ENCODE measurements around the gene ITPR2. TPM values are rescaled to one million over a fixed set of nuclear protein-coding genes. Genes with fewer than 3 reads are reported as not detected.
A peak's percentile ranks its signal among the peaks of the same experiment; 100 is the strongest.
"Not testable (repeated sequence)": the region's sequence is repeated elsewhere in the genome, so short reads cannot be mapped to it uniquely, and the experiment has no call there.

Gene ITPR2
- total RNA-seq, 2 donors from 2014 or later = 44.3 to 55.5 TPM

- not testable (repeated sequence) for ATAC-seq (replicated peaks in 1 of 2); DNase-seq; H3K27me3 Mint-ChIP-seq (ENCODE audit: low read depth); H3K4me3 Mint-ChIP-seq; H3K36me3 Mint-ChIP-seq (ENCODE audit: insufficient read depth in 2 of 2); H3K9me3 Mint-ChIP-seq; H3K27ac Mint-ChIP-seq
- H3K4me1 Mint-ChIP-seq (ENCODE audit: low read depth) = peaks cover 25% of the 10 kb centered on the region
Observed at GRCh38 chr12:26862787-26863186, 29.8 kb upstream of the ITPR2 start.

GRCh38 chr12:26861690-26862089, 28.7 kb upstream of the ITPR2 start:
- ATAC-seq (replicated peaks in 1 of 2) (no peak), DNase-seq (no peak)
- Mint-ChIP-seq H3K4me1 (ENCODE audit: low read depth) (peaks cover 14% of the 10 kb centered on the region), H3K27me3 (ENCODE audit: low read depth) (peaks cover 7% of the 10 kb centered on the region), H3K4me3 (no peak overlapping the region), H3K27ac (no peak overlapping the region), H3K36me3 (ENCODE audit: insufficient read depth in 2 of 2) (no peaks in the 10 kb centered on the region), H3K9me3 (no peaks in the 10 kb centered on the region)

- H3K36me3 Mint-ChIP-seq (ENCODE audit: insufficient read depth in 2 of 2) = no peaks in the 10 kb centered on the region
- DNase-seq (no peak), ATAC-seq (replicated peaks in 1 of 2) (no peak)
- no peaks in the 10 kb centered on the region for H3K9me3 Mint-ChIP-seq
- no peak overlapping the region for H3K27ac Mint-ChIP-seq
- no peaks in the 10 kb centered on the region for H3K27me3 Mint-ChIP-seq (ENCODE audit: low read depth)
- no peak overlapping the region for H3K4me3 Mint-ChIP-seq
- H3K4me1 Mint-ChIP-seq (ENCODE audit: low read depth) = no peaks in the 10 kb centered on the region
Observed at GRCh38 chr12:26857465-26858176, 24.6 kb upstream of the ITPR2 start.

GRCh38 chr12:26855337-26855736, 22.3 kb upstream of the ITPR2 start:
- peak; percentile 43 to 47 for ATAC-seq (replicated peaks in 1 of 2)
- Mint-ChIP-seq H3K9me3 (no peaks in the 10 kb centered on the region), H3K36me3 (ENCODE audit: insufficient read depth in 2 of 2) (no peaks in the 10 kb centered on the region), H3K4me3 (no peak overlapping the region), H3K4me1 (ENCODE audit: low read depth) (no peaks in the 10 kb centered on the region), H3K27ac (no peak overlapping the region), H3K27me3 (ENCODE audit: low read depth) (no peaks in the 10 kb centered on the region)
- no peak for DNase-seq

- ATAC-seq (replicated peaks in 1 of 2) (peak; percentile 9 to 27), DNase-seq (no peak)
- no peaks in the 10 kb centered on the region for H3K27me3 Mint-ChIP-seq (ENCODE audit: low read depth)
- no peaks in the 10 kb centered on the region for H3K9me3 Mint-ChIP-seq
- H3K36me3 Mint-ChIP-seq (ENCODE audit: insufficient read depth in 2 of 2) = no peaks in the 10 kb centered on the region
- H3K4me3 Mint-ChIP-seq = no peak overlapping the region
- H3K27ac Mint-ChIP-seq = no peak overlapping the region
- H3K4me1 Mint-ChIP-seq (ENCODE audit: low read depth) = no peaks in the 10 kb centered on the region
Observed at GRCh38 chr12:26854031-26854390, 21.0 kb upstream of the ITPR2 start.

GRCh38 chr12:26853303-26854030, 20.5 kb upstream of the ITPR2 start:
- no peak overlapping the region for H3K27ac Mint-ChIP-seq
- DNase-seq = peak; percentile 71 to 74
- H3K9me3 Mint-ChIP-seq = no peaks in the 10 kb centered on the region
- H3K4me3 Mint-ChIP-seq = no peak overlapping the region
- ATAC-seq (replicated peaks in 1 of 2) = peak; percentile 89 to 94
- no peaks in the 10 kb centered on the region for H3K4me1 Mint-ChIP-seq (ENCODE audit: low read depth)
- H3K27me3 Mint-ChIP-seq (ENCODE audit: low read depth) = no peaks in the 10 kb centered on the region
- no peaks in the 10 kb centered on the region for H3K36me3 Mint-ChIP-seq (ENCODE audit: insufficient read depth in 2 of 2)

- Mint-ChIP-seq H3K27me3 (ENCODE audit: low read depth) (peaks cover 4% of the 10 kb centered on the region), H3K36me3 (ENCODE audit: insufficient read depth in 2 of 2) (no peaks in the 10 kb centered on the region), H3K4me3 (no peak overlapping the region), H3K9me3 (no peaks in the 10 kb centered on the region), H3K4me1 (ENCODE audit: low read depth) (peaks cover 4% of the 10 kb centered on the region), H3K27ac (no peak overlapping the region)
- no peak for ATAC-seq (replicated peaks in 1 of 2)
- no peak for DNase-seq
Observed at GRCh38 chr12:26851031-26851809, 18.2 kb upstream of the ITPR2 start.

- peaks cover 10% of the 10 kb centered on the region for H3K4me1 Mint-ChIP-seq (ENCODE audit: low read depth)
- ATAC-seq (replicated peaks in 1 of 2) (no peak), DNase-seq (no peak)
- no peaks in the 10 kb centered on the region for H3K36me3 Mint-ChIP-seq (ENCODE audit: insufficient read depth in 2 of 2)
- H3K27me3 Mint-ChIP-seq (ENCODE audit: low read depth) = peaks cover 5% of the 10 kb centered on the region
- no peaks in the 10 kb centered on the region for H3K9me3 Mint-ChIP-seq
- H3K4me3 Mint-ChIP-seq = no peak overlapping the region
- no peak overlapping the region for H3K27ac Mint-ChIP-seq
Observed at GRCh38 chr12:26848156-26848825, 15.3 kb upstream of the ITPR2 start.

GRCh38 chr12:26847431-26847830, 14.4 kb upstream of the ITPR2 start:
- ATAC-seq (replicated peaks in 1 of 2) (no peak), DNase-seq (no peak)
- Mint-ChIP-seq H3K9me3 (no peaks in the 10 kb centered on the region), H3K36me3 (ENCODE audit: insufficient read depth in 2 of 2) (no peaks in the 10 kb centered on the region), H3K4me1 (ENCODE audit: low read depth) (peaks cover 10% of the 10 kb centered on the region), H3K27ac (no peak overlapping the region), H3K4me3 (no peak overlapping the region), H3K27me3 (ENCODE audit: low read depth) (peaks cover 5% of the 10 kb centered on the region)

GRCh38 chr12:26846416-26846815, 13.4 kb upstream of the ITPR2 start:
- Mint-ChIP-seq H3K9me3 (no peaks in the 10 kb centered on the region), H3K27me3 (ENCODE audit: low read depth) (peaks cover 5% of the 10 kb centered on the region), H3K4me3 (peak overlapping the region; percentile 35 to 63), H3K27ac (no peak overlapping the region), H3K36me3 (ENCODE audit: insufficient read depth in 2 of 2) (no peaks in the 10 kb centered on the region), H3K4me1 (ENCODE audit: low read depth) (peaks cover 11% of the 10 kb centered on the region)
- DNase-seq (no peak), ATAC-seq (replicated peaks in 1 of 2) (no peak)

GRCh38 chr12:26845984-26846383, 13.0 kb upstream of the ITPR2 start:
- peaks cover 5% of the 10 kb centered on the region for H3K27me3 Mint-ChIP-seq (ENCODE audit: low read depth)
- peaks cover 15% of the 10 kb centered on the region for H3K4me1 Mint-ChIP-seq (ENCODE audit: low read depth)
- no peaks in the 10 kb centered on the region for H3K9me3 Mint-ChIP-seq
- H3K27ac Mint-ChIP-seq = no peak overlapping the region
- H3K4me3 Mint-ChIP-seq = peak overlapping the region; percentile 35 to 63
- ATAC-seq (replicated peaks in 1 of 2) (peak in 1 of 2 donors; percentile 25), DNase-seq (no peak)
- no peaks in the 10 kb centered on the region for H3K36me3 Mint-ChIP-seq (ENCODE audit: insufficient read depth in 2 of 2)

GRCh38 chr12:26845057-26845666, 12.2 kb upstream of the ITPR2 start:
- Mint-ChIP-seq H3K27me3 (ENCODE audit: low read depth) (peaks cover 5% of the 10 kb centered on the region), H3K4me3 (no peak overlapping the region), H3K4me1 (ENCODE audit: low read depth) (peaks cover 18% of the 10 kb centered on the region), H3K9me3 (no peaks in the 10 kb centered on the region), H3K27ac (no peak overlapping the region), H3K36me3 (ENCODE audit: insufficient read depth in 2 of 2) (no peaks in the 10 kb centered on the region)
- ATAC-seq (replicated peaks in 1 of 2) = no peak
- peak in 1 of 2 donors; percentile 6 for DNase-seq
